ENCODE measurements around the gene LILRB4. TPM values are rescaled to one million over a fixed set of nuclear protein-coding genes. Genes with fewer than 3 reads are reported as not detected.

Gene LILRB4
- total and polyA plus RNA-seq, 2 experiments from 2014 or later = not detected

DNA sequence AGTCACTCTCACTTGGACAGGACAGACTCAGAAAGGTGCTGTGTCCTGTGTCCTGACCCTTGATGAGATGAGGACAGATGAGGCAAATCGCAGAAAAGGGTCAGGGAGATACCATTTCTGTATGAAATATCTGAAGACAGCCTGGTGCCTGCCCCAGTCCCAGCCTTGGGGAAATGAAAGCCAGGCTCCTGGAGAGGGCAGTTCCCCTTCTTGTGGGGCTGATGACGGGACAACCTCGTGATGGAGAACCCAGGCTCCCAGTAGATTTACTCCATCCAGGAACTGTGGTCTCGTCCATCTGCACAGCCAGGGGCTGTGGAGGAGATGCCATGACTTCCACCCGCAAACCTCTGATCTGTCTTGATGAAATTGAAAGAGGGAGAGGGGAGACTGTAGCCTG is 18.7 kb upstream of the LILRB4 start (continued):
- TF ChIP-seq, protein P1, sequence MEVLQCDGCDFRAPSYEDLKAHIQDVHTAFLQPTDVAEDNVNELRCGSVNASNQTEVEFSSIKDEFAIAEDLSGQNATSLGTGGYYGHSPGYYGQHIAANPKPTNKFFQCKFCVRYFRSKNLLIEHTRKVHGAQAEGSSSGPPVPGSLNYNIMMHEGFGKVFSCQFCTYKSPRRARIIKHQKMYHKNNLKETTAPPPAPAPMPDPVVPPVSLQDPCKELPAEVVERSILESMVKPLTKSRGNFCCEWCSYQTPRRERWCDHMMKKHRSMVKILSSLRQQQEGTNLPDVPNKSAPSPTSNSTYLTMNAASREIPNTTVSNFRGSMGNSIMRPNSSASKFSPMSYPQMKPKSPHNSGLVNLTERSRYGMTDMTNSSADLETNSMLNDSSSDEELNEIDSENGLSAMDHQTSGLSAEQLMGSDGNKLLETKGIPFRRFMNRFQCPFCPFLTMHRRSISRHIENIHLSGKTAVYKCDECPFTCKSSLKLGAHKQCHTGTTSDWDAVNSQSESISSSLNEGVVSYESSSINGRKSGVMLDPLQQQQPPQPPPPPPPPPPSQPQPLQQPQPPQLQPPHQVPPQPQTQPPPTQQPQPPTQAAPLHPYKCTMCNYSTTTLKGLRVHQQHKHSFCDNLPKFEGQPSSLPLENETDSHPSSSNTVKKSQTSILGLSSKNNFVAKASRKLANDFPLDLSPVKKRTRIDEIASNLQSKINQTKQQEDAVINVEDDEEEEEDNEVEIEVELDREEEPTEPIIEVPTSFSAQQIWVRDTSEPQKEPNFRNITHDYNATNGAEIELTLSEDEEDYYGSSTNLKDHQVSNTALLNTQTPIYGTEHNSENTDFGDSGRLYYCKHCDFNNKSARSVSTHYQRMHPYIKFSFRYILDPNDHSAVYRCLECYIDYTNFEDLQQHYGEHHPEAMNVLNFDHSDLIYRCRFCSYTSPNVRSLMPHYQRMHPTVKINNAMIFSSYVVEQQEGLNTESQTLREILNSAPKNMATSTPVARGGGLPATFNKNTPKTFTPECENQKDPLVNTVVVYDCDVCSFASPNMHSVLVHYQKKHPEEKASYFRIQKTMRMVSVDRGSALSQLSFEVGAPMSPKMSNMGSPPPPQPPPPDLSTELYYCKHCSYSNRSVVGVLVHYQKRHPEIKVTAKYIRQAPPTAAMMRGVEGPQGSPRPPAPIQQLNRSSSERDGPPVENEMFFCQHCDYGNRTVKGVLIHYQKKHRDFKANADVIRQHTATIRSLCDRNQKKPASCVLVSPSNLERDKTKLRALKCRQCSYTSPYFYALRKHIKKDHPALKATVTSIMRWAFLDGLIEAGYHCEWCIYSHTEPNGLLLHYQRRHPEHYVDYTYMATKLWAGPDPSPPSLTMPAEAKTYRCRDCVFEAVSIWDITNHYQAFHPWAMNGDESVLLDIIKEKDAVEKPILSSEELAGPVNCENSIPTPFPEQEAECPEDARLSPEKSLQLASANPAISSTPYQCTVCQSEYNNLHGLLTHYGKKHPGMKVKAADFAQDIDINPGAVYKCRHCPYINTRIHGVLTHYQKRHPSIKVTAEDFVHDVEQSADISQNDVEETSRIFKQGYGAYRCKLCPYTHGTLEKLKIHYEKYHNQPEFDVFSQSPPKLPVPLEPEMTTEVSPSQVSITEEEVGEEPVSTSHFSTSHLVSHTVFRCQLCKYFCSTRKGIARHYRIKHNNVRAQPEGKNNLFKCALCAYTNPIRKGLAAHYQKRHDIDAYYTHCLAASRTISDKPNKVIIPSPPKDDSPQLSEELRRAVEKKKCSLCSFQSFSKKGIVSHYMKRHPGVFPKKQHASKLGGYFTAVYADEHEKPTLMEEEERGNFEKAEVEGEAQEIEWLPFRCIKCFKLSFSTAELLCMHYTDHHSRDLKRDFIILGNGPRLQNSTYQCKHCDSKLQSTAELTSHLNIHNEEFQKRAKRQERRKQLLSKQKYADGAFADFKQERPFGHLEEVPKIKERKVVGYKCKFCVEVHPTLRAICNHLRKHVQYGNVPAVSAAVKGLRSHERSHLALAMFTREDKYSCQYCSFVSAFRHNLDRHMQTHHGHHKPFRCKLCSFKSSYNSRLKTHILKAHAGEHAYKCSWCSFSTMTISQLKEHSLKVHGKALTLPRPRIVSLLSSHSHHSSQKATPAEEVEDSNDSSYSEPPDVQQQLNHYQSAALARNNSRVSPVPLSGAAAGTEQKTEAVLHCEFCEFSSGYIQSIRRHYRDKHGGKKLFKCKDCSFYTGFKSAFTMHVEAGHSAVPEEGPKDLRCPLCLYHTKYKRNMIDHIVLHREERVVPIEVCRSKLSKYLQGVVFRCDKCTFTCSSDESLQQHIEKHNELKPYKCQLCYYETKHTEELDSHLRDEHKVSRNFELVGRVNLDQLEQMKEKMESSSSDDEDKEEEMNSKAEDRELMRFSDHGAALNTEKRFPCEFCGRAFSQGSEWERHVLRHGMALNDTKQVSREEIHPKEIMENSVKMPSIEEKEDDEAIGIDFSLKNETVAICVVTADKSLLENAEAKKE (CRISPR knock-in tag; IDR thresholded peaks at IDR 0.05) = no peak
- TF ChIP-seq, protein P2, sequence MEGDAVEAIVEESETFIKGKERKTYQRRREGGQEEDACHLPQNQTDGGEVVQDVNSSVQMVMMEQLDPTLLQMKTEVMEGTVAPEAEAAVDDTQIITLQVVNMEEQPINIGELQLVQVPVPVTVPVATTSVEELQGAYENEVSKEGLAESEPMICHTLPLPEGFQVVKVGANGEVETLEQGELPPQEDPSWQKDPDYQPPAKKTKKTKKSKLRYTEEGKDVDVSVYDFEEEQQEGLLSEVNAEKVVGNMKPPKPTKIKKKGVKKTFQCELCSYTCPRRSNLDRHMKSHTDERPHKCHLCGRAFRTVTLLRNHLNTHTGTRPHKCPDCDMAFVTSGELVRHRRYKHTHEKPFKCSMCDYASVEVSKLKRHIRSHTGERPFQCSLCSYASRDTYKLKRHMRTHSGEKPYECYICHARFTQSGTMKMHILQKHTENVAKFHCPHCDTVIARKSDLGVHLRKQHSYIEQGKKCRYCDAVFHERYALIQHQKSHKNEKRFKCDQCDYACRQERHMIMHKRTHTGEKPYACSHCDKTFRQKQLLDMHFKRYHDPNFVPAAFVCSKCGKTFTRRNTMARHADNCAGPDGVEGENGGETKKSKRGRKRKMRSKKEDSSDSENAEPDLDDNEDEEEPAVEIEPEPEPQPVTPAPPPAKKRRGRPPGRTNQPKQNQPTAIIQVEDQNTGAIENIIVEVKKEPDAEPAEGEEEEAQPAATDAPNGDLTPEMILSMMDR (conservative IDR thresholded peaks at IDR 0.05; ENCODE audit: low read depth in 2 of 2) = no peak
- TF ChIP-seq POLR2AphosphoS5 (IDR thresholded peaks at IDR 0.05; ENCODE audit: low read depth) (no peak), JUNB (IDR thresholded peaks at IDR 0.05; ENCODE audit: unreplicated experiment) (no peak), ZNF331 (CRISPR knock-in tag; IDR thresholded peaks at IDR 0.05; ENCODE audit: low read depth) (no peak)

DNA sequence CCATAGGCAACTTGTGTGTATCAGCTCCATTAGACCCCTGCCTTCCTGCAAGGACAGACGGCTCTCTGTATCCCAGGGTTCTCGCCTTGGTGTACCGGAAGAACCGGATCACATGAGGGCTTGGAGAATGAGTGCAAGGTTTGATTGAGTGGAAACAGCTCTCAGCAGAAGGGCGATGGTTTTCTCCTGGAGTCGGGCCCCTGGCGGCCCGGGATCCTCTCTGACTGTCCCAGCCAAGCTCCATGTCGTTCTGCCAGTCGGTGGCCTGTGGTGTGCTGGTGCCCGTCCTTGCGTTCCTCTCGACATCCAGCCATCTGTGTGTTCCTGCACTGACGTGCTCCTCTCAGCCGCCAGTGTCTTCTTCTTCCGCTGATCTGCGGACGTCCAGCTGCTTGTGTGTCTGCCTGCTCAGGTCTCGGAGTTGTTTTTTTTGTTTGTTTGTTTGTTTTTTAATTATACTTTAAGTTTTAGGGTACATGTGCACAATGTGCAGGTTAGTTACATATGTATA is 16.4 kb upstream of the LILRB4 start:
- peaks cover 19% of the 10 kb centered on the region; the same call in 2 of the 3 replicates for H3K36me3 Mint-ChIP-seq (ENCODE audit: low read depth)
- H3K27ac Mint-ChIP-seq = no peak overlapping the region
- H3K4me3 ChIP-seq = no peak overlapping the region
- H4K20me1 ChIP-seq (replicated peaks; ENCODE audit: insufficient read depth) = no peaks in the 10 kb centered on the region; the same call in 1 of the 2 replicates
- no peaks in the 10 kb centered on the region for H3K4me1 Mint-ChIP-seq
- no peaks in the 10 kb centered on the region for H3K4me1 ChIP-seq (ENCODE audit: insufficient read depth)
- H3K4me2 ChIP-seq = no peak overlapping the region
- no peak overlapping the region for H3K27ac ChIP-seq (ENCODE audit: low read depth)
- DNase-seq (ENCODE audit: low spot score) = no peak
- no peaks in the 10 kb centered on the region for H3K36me3 ChIP-seq (ENCODE audit: insufficient read depth)
- H3K27me3 ChIP-seq (ENCODE audit: insufficient read depth) = no peaks in the 10 kb centered on the region
- H2AFZ ChIP-seq = no peak overlapping the region
- H3K79me2 ChIP-seq (replicated peaks; ENCODE audit: insufficient read depth) = no peaks in the 10 kb centered on the region
- H3K4me3 Mint-ChIP-seq = no peak overlapping the region
- peaks cover 2% of the 10 kb centered on the region for H3K27me3 Mint-ChIP-seq (ENCODE audit: insufficient read depth, low read depth, poor library complexity)
- H3F3A ChIP-seq (replicated peaks; ENCODE audit: low read depth) = no peaks in the 10 kb centered on the region
- no peak for ATAC-seq
- no peaks in the 10 kb centered on the region for H3K9me2 ChIP-seq (ENCODE audit: insufficient read depth)
- H3K9me3 Mint-ChIP-seq = peaks cover 91% of the 10 kb centered on the region
- TF ChIP-seq POLR2AphosphoS5 (IDR thresholded peaks at IDR 0.05; ENCODE audit: low read depth) (no peak), ZNF114 (CRISPR knock-in tag; IDR thresholded peaks at IDR 0.05) (no peak)
- TF ChIP-seq, protein P3, sequence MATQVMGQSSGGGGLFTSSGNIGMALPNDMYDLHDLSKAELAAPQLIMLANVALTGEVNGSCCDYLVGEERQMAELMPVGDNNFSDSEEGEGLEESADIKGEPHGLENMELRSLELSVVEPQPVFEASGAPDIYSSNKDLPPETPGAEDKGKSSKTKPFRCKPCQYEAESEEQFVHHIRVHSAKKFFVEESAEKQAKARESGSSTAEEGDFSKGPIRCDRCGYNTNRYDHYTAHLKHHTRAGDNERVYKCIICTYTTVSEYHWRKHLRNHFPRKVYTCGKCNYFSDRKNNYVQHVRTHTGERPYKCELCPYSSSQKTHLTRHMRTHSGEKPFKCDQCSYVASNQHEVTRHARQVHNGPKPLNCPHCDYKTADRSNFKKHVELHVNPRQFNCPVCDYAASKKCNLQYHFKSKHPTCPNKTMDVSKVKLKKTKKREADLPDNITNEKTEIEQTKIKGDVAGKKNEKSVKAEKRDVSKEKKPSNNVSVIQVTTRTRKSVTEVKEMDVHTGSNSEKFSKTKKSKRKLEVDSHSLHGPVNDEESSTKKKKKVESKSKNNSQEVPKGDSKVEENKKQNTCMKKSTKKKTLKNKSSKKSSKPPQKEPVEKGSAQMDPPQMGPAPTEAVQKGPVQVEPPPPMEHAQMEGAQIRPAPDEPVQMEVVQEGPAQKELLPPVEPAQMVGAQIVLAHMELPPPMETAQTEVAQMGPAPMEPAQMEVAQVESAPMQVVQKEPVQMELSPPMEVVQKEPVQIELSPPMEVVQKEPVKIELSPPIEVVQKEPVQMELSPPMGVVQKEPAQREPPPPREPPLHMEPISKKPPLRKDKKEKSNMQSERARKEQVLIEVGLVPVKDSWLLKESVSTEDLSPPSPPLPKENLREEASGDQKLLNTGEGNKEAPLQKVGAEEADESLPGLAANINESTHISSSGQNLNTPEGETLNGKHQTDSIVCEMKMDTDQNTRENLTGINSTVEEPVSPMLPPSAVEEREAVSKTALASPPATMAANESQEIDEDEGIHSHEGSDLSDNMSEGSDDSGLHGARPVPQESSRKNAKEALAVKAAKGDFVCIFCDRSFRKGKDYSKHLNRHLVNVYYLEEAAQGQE (IDR thresholded peaks at IDR 0.05; ENCODE audit: unreplicated experiment) = no peak
